ENCODE results near the gene GET3. TPM values are rescaled to one million over a fixed set of nuclear protein-coding genes. Genes with fewer than 3 reads are reported as not detected.

Gene GET3
- total RNA-seq, 1 donor from 2014 or later: 57.5 TPM

DNA sequence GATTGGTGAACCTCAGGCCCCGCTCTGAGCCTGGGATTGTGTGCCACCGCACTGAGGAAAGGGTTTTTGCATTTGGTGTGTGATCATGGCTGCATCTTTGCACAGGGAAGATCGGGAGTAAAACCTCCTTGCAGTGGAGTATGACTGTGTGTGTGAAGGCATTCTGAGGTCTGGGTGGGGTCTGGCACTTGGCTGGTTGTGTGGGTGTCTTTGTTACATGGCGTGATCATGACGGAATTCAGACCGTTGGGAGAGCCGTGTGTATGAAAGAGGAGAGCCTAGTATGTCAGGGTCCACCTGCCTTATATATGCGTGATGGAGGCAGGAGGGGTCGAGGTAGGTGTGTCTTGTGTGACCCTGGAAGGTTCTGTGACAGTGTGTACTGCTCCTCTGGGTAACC lies 13.6 kb downstream of the GET3 start:
- intact Hi-C loops (cut with DNase I): no loop called here
- TF ChIP-seq, protein P1, sequence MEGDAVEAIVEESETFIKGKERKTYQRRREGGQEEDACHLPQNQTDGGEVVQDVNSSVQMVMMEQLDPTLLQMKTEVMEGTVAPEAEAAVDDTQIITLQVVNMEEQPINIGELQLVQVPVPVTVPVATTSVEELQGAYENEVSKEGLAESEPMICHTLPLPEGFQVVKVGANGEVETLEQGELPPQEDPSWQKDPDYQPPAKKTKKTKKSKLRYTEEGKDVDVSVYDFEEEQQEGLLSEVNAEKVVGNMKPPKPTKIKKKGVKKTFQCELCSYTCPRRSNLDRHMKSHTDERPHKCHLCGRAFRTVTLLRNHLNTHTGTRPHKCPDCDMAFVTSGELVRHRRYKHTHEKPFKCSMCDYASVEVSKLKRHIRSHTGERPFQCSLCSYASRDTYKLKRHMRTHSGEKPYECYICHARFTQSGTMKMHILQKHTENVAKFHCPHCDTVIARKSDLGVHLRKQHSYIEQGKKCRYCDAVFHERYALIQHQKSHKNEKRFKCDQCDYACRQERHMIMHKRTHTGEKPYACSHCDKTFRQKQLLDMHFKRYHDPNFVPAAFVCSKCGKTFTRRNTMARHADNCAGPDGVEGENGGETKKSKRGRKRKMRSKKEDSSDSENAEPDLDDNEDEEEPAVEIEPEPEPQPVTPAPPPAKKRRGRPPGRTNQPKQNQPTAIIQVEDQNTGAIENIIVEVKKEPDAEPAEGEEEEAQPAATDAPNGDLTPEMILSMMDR (IDR thresholded peaks at IDR 0.05): no peak
- Histone ChIP-seq H3K36me3 (peaks cover 23% of the 10 kb centered on the region), H3K4me1 (peaks cover 6% of the 10 kb centered on the region), H3K4me3 (no peak overlapping the region), H3K27me3 (ENCODE audit: low read depth) (peaks cover 21% of the 10 kb centered on the region), H3K9me3 (peaks cover 4% of the 10 kb centered on the region), H3K27ac (no peak overlapping the region)
- DNase-seq (no peak), ATAC-seq (no peak)

DNA sequence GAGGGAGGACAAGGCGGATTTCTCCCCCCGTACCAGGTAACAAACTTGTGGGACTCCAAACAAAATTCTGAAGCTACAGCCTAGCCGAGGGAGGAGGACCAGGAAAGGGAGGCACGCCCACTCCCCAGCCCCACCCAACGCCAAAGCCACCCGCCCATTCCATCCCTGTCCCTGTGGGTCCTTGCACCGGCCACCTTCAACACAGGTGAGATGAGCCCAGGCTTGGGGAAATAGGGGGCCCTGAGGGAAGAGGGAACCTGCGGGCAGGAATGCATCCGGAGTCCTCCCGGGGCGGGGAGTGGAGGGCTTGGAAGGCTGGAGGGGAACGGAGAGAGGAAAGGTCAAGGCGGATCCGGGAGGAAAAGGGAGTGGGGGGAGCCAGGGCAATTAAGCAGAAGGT lies 14.3 kb downstream of the GET3 start, which contains the start of gene BEST2:
Gene BEST2, plus strand, starts transcription at position 157 of the 400 bp plus-strand sequence. CDS start 802 bp downstream, outside the sequence.
- peaks cover 21% of the 10 kb centered on the region for H3K27me3 ChIP-seq (ENCODE audit: low read depth)
- peaks cover 4% of the 10 kb centered on the region for H3K9me3 ChIP-seq
- no peak within 1 kb of the TSS for H3K4me3 ChIP-seq
- ATAC-seq (no peak), DNase-seq (no peak)
- intact Hi-C loops (cut with DNase I): no loop called here
- H3K4me1 ChIP-seq: peaks cover 6% of the 10 kb centered on the region
- TF ChIP-seq, protein P1 (IDR thresholded peaks at IDR 0.05): no peak
- H3K36me3 ChIP-seq: peaks cover 16% of the 10 kb centered on the region
- H3K27ac ChIP-seq: no peak within 1 kb of the TSS

DNA sequence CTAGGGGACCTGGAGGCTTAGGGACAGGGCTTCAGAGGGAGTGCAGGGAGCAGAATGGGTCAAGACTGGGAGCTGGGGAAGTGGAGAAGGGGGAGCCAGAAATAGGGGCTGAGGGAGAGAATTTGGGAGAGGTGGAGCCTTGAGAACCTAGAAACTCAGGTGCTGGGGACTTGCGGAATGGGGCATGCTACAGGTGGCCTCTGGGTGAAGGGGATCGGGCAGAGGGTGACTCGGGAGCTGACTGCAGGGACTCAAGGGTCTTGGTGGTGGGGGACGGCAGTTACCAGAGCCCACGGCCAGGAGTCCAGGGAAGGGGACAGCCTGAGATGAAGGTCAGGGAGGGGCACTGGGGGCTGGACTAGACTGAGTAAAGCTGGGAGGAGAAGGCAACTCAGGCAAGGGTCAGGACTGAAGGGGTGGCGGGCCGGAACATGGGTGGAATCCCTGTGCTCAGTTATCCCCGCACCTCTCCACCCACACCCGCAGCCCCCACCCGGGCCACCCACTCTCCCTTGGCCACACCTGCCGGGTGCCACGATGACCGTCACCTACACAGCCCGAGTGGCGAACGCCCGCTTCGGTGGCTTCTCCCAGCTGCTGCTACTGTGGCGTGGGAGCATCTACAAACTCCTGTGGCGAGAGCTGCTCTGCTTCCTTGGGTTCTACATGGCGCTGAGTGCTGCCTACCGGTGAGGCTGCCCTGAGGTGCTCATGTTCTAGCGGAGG lies 14.9 kb downstream of the GET3 start:
- DNase-seq (no peak), ATAC-seq (no peak)
- Histone ChIP-seq H3K27ac (no peak overlapping the region), H3K36me3 (peaks cover 11% of the 10 kb centered on the region), H3K27me3 (ENCODE audit: low read depth) (peaks cover 21% of the 10 kb centered on the region), H3K9me3 (peaks cover 4% of the 10 kb centered on the region), H3K4me3 (no peak overlapping the region), H3K4me1 (peaks cover 9% of the 10 kb centered on the region)
- TF ChIP-seq, protein P1 (IDR thresholded peaks at IDR 0.05): no peak
- intact Hi-C loops (cut with DNase I): no loop called here

DNA sequence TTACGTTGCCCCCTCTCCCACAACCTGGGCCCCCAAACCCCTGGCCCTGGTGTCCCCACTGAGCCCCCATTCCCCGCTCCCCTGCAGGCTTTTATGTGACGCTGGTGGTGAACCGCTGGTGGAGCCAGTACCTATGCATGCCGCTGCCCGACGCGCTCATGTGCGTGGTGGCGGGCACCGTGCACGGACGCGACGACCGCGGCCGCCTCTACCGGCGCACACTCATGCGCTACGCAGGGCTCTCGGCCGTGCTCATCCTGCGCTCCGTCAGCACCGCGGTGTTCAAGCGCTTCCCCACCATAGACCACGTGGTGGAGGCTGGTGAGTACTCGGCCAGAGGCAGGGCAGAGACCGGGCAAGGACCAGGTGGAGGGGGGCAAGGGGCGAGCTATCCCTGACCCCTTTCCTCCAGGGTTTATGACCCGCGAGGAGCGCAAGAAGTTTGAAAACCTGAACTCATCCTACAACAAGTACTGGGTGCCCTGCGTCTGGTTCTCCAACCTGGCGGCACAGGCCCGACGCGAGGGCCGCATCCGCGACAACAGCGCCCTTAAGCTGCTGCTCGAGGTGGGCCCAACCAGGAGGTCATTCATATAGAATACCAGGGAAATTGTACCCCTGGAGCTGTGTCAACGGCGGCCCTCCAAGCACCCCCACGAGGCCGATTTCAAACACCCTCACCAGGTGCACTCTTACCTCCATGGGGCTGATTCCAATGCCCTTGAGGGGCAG lies 17.3 kb downstream of the GET3 start:
- intact Hi-C loops (cut with DNase I): no loop called here
- DNase-seq: no peak

DNA sequence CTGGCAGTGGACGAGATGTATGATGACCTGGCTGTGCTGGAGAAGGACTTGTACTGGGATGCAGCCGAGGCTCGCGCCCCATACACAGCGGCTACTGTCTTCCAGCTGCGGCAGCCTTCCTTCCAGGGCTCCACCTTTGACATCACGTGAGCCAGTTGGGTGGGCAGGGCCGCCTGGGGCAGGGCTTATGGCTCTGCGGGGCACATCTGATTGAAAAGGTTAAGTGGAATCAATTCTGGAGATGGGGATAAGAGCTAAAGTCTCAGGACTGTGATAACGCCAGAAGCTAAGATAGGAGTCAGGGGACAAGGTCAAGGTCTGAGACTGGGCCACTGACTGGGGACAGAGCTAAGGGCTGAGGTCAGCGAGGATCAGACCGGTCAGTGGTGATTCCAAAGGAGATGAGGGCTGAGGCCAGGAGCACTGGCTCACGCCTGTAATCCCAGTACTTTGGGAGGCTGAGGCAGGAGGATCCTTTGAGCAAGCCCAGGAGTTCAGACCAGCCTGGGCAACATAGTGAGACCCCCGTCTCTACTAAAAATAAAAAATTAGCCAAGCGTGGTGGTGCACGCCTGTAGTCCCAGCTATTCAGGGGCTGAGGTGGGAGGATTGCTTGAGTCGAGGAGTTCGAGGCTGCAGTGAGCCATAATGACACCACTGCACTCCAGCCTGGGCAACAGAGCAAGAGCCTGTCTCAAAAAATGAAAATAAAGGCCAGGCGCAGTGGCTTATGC lies 19.0 kb downstream of the GET3 start:
- TF ChIP-seq, protein P1 (IDR thresholded peaks at IDR 0.05): no peak
- H3K27me3 ChIP-seq (ENCODE audit: low read depth): peaks cover 2% of the 10 kb centered on the region
- H3K27ac ChIP-seq: no peak overlapping the region
- DNase-seq (no peak), ATAC-seq (no peak)
- intact Hi-C loops (cut with DNase I): no loop called here
- no peak overlapping the region for H3K4me3 ChIP-seq
- peaks cover 11% of the 10 kb centered on the region for H3K4me1 ChIP-seq
- no peaks in the 10 kb centered on the region for H3K9me3 ChIP-seq
- H3K36me3 ChIP-seq: no peaks in the 10 kb centered on the region

More for the DNA sequence above, 17.3 kb downstream of the GET3 start:
- Histone ChIP-seq H3K9me3 (no peaks in the 10 kb centered on the region), H3K27me3 (ENCODE audit: low read depth) (peaks cover 15% of the 10 kb centered on the region), H3K36me3 (no peaks in the 10 kb centered on the region), H3K4me3 (no peak overlapping the region), H3K4me1 (peaks cover 16% of the 10 kb centered on the region), H3K27ac (no peak overlapping the region)
- TF ChIP-seq, protein P1 (IDR thresholded peaks at IDR 0.05): no peak
- ATAC-seq: no peak

Data from lower lobe of right lung (tissue), 2 donors.